Muscle layer of duodenum (tissue), 2 donors: ENCODE measurements around the gene KCNJ6.

Experiments
- H3K27ac ChIP-seq: one replicate; pipeline ENCODE4 v1.7.0; 2013; ENCODE audit warnings: mild to moderate bottlenecking, low read length
- H3K27me3 ChIP-seq: one replicate; pipeline ENCODE4 v1.7.0; 2013; ENCODE audit warnings: low read depth, mild to moderate bottlenecking, control low read depth, low read length
- H3K36me3 ChIP-seq, 2 donors: one replicate each; pipeline ENCODE4 v1.7.0; 2013; ENCODE audit warnings: low read length in 2 of 2, control low read depth in 1 of 2, mild to moderate bottlenecking in 1 of 2; ENCODE audit not compliant: insufficient read depth in 2 of 2, control insufficient read depth in 1 of 2
- H3K4me1 ChIP-seq, 2 donors: one replicate each; pipeline ENCODE4 v1.7.0; 2013; ENCODE audit warnings: low read length in 2 of 2, mild to moderate bottlenecking in 2 of 2, control low read depth in 1 of 2, moderate library complexity in 1 of 2; ENCODE audit not compliant: insufficient read depth in 2 of 2, control insufficient read depth in 1 of 2
- H3K4me3 ChIP-seq, 2 donors: one replicate each; pipeline ENCODE4 v1.7.0; 2013; ENCODE audit warnings: low read length in 2 of 2, low read depth in 1 of 2, mild to moderate bottlenecking in 1 of 2
- H3K9me3 ChIP-seq, 2 donors: one replicate each; pipeline ENCODE4 v1.7.0; 2013; ENCODE audit warnings: low read length in 2 of 2, control low read depth in 1 of 2, mild to moderate bottlenecking in 1 of 2; ENCODE audit not compliant: control insufficient read depth in 1 of 2
- donor health status: healthy.

KCNJ6 gene

DNA sequence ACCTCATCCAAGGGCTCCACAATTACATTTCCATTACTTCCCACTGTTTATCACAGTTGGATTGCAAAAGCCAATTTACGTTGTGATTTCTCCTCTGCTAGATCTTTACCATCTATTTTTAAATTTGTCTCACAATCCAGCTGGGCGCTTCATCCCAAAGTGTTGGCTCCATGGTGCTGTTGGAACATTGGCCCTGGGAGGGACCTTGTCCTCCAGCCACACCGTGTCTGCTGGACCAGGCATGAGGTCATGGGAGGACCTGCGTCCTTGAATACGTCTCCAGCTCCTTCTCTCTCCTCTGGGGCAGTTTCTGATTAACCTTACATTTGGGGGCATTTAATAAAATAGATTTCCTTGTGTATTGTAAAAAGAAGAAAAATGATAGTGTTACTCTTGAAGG, 125.4 kb downstream of the KCNJ6 start:
- Histone ChIP-seq H3K27ac (no peak overlapping the region), H3K9me3 (peaks cover 0 to 11% of the 10 kb centered on the region in 2 donors), H3K27me3 (no peaks in the 10 kb centered on the region), H3K4me3 (no peak overlapping the region), H3K4me1 (no peaks in the 10 kb centered on the region), H3K36me3 (no peaks in the 10 kb centered on the region)

DNA sequence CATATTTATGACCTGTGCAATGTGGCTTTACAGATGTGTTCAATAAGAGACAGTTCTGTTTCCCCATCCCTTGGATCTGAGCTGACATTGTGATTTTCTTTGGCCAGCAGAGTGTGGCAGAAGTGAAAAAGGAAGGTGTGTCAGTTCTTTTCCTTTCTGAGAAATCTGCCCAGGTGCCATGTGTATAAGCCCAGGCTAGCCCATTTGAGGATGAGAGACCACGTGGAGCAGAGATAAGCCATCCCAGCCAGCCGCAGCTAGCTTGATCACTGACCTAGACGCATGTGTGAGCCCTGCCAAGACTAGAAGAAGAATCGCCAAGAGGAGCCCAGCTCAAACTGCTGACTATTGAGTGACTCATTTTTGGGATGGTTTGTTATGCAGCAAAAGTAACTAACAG, 127.8 kb downstream of the KCNJ6 start:
- Histone ChIP-seq H3K27me3 (no peaks in the 10 kb centered on the region), H3K9me3 (peaks cover 0 to 11% of the 10 kb centered on the region in 2 donors), H3K27ac (no peak overlapping the region), H3K36me3 (no peaks in the 10 kb centered on the region), H3K4me3 (no peak overlapping the region), H3K4me1 (no peaks in the 10 kb centered on the region)

DNA sequence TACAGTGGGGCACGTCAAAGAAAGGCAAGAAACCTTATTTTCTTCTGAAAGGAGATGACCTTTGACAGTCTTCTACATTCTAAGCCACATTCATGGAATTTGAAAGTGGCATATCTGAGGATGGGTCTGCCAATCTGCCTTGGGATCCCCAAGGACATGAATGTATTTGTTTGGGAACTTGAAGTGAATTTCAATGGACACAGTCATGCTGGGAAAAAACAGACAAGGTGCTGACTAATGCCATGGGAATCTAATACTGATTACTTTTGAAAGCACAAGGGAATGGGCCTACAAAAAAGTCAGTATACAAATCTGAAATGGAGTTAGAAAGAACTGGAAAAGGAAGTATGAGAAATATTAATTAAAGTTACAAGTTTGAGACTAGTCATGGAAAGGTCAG, 128.8 kb downstream of the KCNJ6 start:
- H3K4me3 ChIP-seq: no peak overlapping the region
- H3K27ac ChIP-seq: no peak overlapping the region
- H3K9me3 ChIP-seq: peaks cover 0 to 11% of the 10 kb centered on the region in 2 donors

DNA sequence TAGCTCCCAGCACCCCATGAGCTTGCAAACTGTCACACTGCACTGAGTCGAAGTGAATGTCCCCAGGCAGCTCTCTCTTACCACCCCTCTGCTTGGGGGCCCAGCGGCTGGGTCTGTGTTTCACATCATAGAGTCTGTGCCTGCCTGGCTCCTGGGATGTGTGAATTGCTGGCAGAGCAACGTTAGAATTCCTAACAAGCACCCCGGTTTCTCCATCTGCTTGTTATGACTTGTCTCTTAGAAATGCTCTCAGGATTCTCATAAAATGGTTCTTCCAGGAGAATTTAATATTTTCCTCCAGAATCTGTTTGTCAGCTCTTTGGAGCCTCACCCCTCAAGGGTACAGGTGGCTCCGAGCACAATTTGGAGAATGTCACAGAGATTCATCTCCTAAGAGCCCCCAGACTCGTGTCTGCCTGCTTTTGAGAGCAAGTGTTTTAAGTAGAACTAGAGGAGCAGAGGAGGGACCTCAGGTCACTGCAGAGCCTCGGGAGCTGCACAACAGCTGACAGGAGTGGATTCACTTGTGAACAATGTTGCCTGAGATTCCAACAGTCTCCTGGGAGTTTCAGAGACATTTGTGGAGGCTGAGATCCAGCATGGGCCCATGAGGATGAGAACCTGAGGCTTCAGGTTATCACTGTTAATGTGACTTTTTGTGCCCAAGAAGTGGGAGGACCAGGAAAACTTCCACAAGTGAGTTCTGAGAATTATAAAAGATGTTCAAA, 131.5 kb downstream of the KCNJ6 start:
- H3K4me1 ChIP-seq: no peaks in the 10 kb centered on the region
- peaks cover 0 to 21% of the 10 kb centered on the region in 2 donors for H3K9me3 ChIP-seq
- H3K36me3 ChIP-seq: no peaks in the 10 kb centered on the region
- no peak overlapping the region for H3K27ac ChIP-seq
- H3K27me3 ChIP-seq: no peaks in the 10 kb centered on the region
- H3K4me3 ChIP-seq: no peak overlapping the region

More for the DNA sequence above, 128.8 kb downstream of the KCNJ6 start:
- no peaks in the 10 kb centered on the region for H3K36me3 ChIP-seq
- no peaks in the 10 kb centered on the region for H3K27me3 ChIP-seq
- H3K4me1 ChIP-seq: no peaks in the 10 kb centered on the region

DNA sequence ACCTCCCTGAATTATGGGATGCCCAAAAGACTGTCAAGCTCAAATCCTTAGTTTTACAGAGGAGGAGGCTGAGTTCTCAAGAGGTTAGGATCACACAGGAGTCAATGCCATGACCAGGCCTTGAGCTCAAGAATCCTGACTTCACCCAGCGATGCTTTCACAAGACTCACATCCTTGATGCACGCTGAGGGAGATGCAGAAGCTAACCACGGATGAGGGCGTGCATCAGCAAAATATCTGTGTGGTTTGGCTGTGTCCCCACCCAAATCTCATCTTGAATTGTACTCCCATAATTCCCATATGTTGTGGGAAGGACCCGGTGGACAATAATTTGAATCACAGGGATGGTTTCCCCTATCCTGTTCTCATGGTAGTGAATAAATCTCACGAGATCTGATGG, 133.2 kb downstream of the KCNJ6 start:
- no peak overlapping the region for H3K27ac ChIP-seq
- no peak overlapping the region for H3K4me3 ChIP-seq
- peaks cover 0 to 10% of the 10 kb centered on the region in 2 donors for H3K9me3 ChIP-seq
- H3K4me1 ChIP-seq: no peaks in the 10 kb centered on the region
- H3K36me3 ChIP-seq: no peaks in the 10 kb centered on the region
- no peaks in the 10 kb centered on the region for H3K27me3 ChIP-seq

DNA sequence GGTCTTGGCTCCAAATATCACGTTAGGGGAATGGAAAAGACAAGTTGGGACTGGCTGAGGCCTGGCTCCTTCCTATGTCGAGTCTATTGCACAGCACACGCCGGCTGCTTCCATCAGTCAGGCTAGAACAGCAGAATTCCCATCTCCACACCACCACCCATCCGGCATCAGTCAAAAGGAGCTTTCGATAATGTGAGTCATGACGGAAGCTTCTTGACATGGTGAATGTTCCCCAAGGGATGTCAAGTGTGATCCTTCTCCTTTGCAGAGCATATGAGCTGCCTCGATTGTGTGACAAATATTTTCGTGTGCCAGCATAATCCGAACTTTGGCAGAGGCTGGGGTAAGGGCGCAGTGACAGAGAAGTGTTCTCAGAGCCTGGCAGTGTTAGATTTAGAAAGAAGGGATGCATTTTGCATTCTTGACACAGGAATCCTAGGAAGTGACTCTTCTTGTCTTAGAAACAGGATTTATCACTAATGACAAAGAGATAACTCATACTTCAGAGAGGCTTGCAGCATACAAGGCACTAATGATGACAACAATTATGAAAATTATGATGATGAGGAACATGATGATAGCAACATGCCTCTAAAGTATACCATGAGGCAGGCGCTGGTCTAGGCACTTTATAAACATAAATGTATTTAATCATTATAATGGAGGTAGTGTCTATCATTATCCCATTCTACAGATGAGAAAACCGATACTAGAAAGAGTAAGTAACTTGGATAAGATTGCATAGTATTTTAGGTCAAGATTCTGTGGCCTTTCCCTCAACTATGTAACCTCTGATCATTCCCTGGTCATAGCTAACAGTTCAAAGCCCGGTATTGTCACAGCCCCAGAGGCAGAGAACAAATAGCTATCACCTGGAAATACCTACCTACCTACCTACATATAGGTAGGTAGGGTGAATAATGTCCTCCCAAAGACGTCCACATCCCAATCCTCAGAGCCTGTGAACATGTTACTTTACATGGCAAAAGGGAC, 135.0 kb downstream of the KCNJ6 start:
- H3K9me3 ChIP-seq: peaks cover 0 to 10% of the 10 kb centered on the region in 2 donors
- H3K4me3 ChIP-seq: no peak overlapping the region
- H3K27ac ChIP-seq: no peak overlapping the region
- H3K27me3 ChIP-seq: no peaks in the 10 kb centered on the region
- no peaks in the 10 kb centered on the region for H3K4me1 ChIP-seq
- no peaks in the 10 kb centered on the region for H3K36me3 ChIP-seq

DNA sequence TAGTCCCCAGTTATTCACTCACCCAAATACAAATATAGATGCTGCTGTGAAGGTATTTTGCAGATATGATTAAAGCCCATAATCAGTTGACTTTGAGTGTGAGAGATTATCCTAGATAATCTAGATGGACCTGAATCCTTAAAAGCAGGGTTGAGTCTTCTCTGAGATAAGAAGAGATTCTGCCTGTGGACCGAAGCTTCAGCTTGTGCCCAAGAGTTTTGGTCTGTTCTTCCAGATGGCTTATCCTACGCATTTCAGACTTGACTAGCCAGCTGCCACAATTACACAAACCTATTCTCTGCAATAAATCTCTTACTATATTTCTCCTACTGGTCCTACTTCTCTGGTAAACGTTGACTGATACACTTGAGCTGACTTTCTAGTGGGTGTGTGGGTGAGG, 145.1 kb downstream of the KCNJ6 start:
- no peaks in the 10 kb centered on the region for H3K27me3 ChIP-seq
- H3K9me3 ChIP-seq: no peaks in the 10 kb centered on the region
- H3K36me3 ChIP-seq: no peaks in the 10 kb centered on the region
- H3K4me3 ChIP-seq: no peak overlapping the region
- H3K4me1 ChIP-seq: no peaks in the 10 kb centered on the region
- no peak overlapping the region for H3K27ac ChIP-seq

DNA sequence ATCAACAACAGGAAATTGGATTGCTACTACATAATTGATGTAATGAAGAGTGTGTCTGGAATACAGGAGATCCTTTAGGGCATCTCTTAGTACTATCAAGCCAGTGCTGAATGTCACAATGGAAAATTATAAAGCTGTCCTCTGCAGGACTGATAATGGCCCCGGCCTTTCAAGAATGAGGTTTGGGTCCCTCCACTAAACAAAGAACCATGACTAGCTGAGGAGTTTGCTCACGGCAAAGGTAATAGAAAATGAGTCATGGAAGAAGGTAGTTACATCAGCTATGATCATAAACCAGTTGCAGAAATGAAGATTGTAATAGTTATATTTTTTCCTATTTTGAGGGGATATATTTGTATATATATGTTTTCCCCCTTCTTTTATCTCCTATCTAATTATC, 145.8 kb downstream of the KCNJ6 start:
- Histone ChIP-seq H3K4me3 (no peak overlapping the region), H3K27me3 (no peaks in the 10 kb centered on the region), H3K36me3 (no peaks in the 10 kb centered on the region), H3K4me1 (no peaks in the 10 kb centered on the region), H3K9me3 (no peaks in the 10 kb centered on the region), H3K27ac (no peak overlapping the region)

DNA sequence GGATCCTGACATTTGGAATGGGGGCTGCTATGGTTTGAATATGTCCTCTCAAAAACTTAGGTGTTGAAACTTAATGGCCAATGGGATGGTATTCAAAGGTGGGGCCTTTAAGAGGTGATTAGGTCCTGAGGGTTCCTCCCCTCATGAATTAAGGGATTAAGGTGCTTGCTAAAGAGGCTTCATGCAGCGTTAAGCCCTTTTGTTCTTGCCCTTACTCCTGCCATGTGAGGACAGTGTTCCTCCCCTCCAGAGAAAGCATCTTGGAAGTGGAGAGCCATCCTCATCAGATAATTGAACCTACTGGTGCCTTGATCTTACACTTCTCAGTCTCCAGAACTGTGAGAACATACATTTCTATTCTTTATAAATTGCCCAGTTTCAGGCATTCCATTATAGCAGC, 146.6 kb downstream of the KCNJ6 start:
- H3K27me3 ChIP-seq: no peaks in the 10 kb centered on the region
- H3K4me1 ChIP-seq: no peaks in the 10 kb centered on the region
- H3K36me3 ChIP-seq: no peaks in the 10 kb centered on the region
- no peaks in the 10 kb centered on the region for H3K9me3 ChIP-seq
- H3K4me3 ChIP-seq: no peak overlapping the region
- H3K27ac ChIP-seq: no peak overlapping the region

DNA sequence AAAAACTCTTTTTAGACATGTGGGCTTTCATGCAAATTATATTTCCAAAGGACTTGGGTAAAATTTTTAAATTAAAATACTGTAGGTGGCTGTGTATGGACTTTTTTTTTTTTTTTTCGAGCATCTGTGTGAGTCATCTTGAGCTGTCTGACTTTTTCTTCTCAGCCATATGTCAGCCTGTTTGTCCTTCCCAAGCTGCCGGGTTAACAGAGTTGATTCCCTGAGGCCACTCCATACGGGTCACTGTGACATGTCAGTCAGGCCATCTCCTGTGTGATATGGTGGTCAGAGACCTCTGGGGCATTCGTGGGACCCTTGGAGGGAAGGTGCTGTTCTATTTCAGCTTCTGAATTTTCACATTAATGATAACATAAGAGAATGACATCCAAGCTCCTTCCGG, 148.3 kb downstream of the KCNJ6 start:
- Histone ChIP-seq H3K4me1 (no peaks in the 10 kb centered on the region), H3K4me3 (no peak overlapping the region), H3K36me3 (no peaks in the 10 kb centered on the region), H3K27ac (no peak overlapping the region), H3K9me3 (no peaks in the 10 kb centered on the region), H3K27me3 (no peaks in the 10 kb centered on the region)

DNA sequence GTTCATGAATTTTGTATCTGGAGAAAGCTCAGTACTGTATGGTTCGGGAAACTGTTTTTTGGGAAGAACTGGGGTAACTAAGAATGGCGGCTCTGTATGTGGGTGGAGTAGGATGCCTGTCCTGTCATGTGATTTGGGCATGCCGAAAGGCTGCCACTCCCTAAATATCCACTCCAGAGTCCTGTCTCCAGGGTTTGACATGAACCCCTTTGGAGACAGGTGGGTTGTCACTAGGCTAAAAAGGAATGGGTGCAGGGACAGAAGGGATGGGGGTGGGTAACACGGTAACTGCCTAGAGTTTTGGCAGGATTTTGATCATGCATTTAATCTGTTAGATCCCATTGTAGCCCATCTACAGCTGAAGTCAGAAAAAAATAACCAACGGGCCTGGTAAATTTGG, 150.1 kb downstream of the KCNJ6 start:
- H3K9me3 ChIP-seq: no peaks in the 10 kb centered on the region
- H3K27ac ChIP-seq: no peak overlapping the region
- H3K4me1 ChIP-seq: no peaks in the 10 kb centered on the region
- no peak overlapping the region for H3K4me3 ChIP-seq
- H3K27me3 ChIP-seq: no peaks in the 10 kb centered on the region
- no peaks in the 10 kb centered on the region for H3K36me3 ChIP-seq
